Mammary epithelial cell (primary cell): ENCODE results near the gene CWH43.
"Not testable (repeated sequence)": the region's sequence is repeated elsewhere in the genome, so short reads cannot be mapped to it uniquely, and the experiment has no call there.

ENCODE experiments used
- CTCF ChIP-seq, 2 donors: IDR thresholded peaks in 1 of 2; conservative IDR thresholded peaks in 1 of 2; 2 replicates each; pipeline ENCODE4 v1.5.1; 2011 to 2012; ENCODE audit warnings: inconsistent platforms in 2 of 2, low read length in 2 of 2, mild to moderate bottlenecking in 2 of 2, control low read depth in 1 of 2, low read depth in 1 of 2; ENCODE audit not compliant: insufficient read depth in 1 of 2; ENCODE audit errors: extremely low read depth in 1 of 2
- EZH2 ChIP-seq: IDR thresholded peaks from 2 replicates; pipeline ENCODE4 v1.6.1; 2012; ENCODE audit warnings: low read length, inconsistent platforms, borderline replicate concordance

GRCh38 chr4:49096215-49096614, 110.1 kb downstream of the CWH43 start:
- not testable (repeated sequence) for TF ChIP-seq CTCF (conservative IDR thresholded peaks at IDR 0.05 in 1 of 2, IDR thresholded peaks at IDR 0.05 in 1 of 2; ENCODE audit: extremely low read depth in 1 of 2, insufficient read depth in 1 of 2, low read depth in 1 of 2, low read length in 2 of 2); EZH2
